Endodermal cell (in vitro differentiated cells): ENCODE data around the gene TENT5C. TPM values are rescaled to one million over a fixed set of nuclear protein-coding genes. Genes with fewer than 3 reads are reported as not detected.

Source experiments
- DNase-seq: peaks from one replicate; pipeline ENCODE4 v3.0.0-alpha.2; 2017
- H3K27ac ChIP-seq: 2 replicates; pipeline ENCODE4 v1.5.1; 2013; ENCODE audit warnings: mild to moderate bottlenecking, low read depth, low read length, moderate library complexity
- H3K27me3 ChIP-seq: 2 replicates; pipeline ENCODE4 v1.6.1; 2013; ENCODE audit warnings: mild to moderate bottlenecking, low read length, moderate library complexity; ENCODE audit not compliant: insufficient read depth, control insufficient read depth, poor library complexity, severe bottlenecking
- H3K36me3 ChIP-seq: 2 replicates; pipeline ENCODE4 v1.7.0; 2013; ENCODE audit warnings: mild to moderate bottlenecking, low read length, moderate library complexity; ENCODE audit not compliant: control insufficient read depth, insufficient read depth
- H3K4me1 ChIP-seq: one replicate; pipeline ENCODE4 v1.7.0; 2013; ENCODE audit warnings: low read length; ENCODE audit not compliant: control insufficient read depth, insufficient read depth
- H3K4me3 ChIP-seq: 2 replicates; pipeline ENCODE4 v1.5.1; 2013; ENCODE audit warnings: mild to moderate bottlenecking, low read length, moderate library complexity
- H3K9ac ChIP-seq: 2 replicates; pipeline ENCODE4 v1.6.1; 2013; ENCODE audit warnings: mild to moderate bottlenecking, low read length, moderate library complexity; ENCODE audit not compliant: poor library complexity, severe bottlenecking; ENCODE audit errors: extremely low read depth
- H3K9me3 ChIP-seq: 2 replicates; pipeline ENCODE4 v1.6.1; 2013; ENCODE audit warnings: mild to moderate bottlenecking, low read length, moderate library complexity; ENCODE audit not compliant: control insufficient read depth
- H3K27ac Mint-ChIP-seq: 2 replicates; pipeline ENCODE4 v1.8.0; 2020; ENCODE audit warnings: mixed read lengths
- H3K27me3 Mint-ChIP-seq: 2 replicates; pipeline ENCODE4 v1.8.0; 2021; ENCODE audit warnings: mild to moderate bottlenecking, mixed read lengths; ENCODE audit not compliant: insufficient read depth
- H3K36me3 Mint-ChIP-seq: 2 replicates; pipeline ENCODE4 v1.8.0; 2020; ENCODE audit warnings: low read depth, mixed read lengths
- H3K4me1 Mint-ChIP-seq: 2 replicates; pipeline ENCODE4 v1.8.0; 2020; ENCODE audit warnings: mixed read lengths
- H3K4me3 Mint-ChIP-seq: 2 replicates; pipeline ENCODE4 v1.8.0; 2020; ENCODE audit warnings: mild to moderate bottlenecking, moderate library complexity, mixed read lengths
- H3K9me3 Mint-ChIP-seq: 2 replicates; pipeline ENCODE4 v1.8.0; 2020; ENCODE audit warnings: mild to moderate bottlenecking, mixed read lengths
- CTCF ChIP-seq: fragments of 200-600 bp; sonication (generic); conservative IDR thresholded peaks from 2 replicates; pipeline ENCODE4 v1.5.0; 2021; ENCODE audit warnings: antibody characterized with exemption, mild to moderate bottlenecking
- WGBS, 2 experiments: methylation state at CpG; one replicate each; pipeline versions ENCODE4 v1.1.5 to v1.1.7; 2013; ENCODE audit warnings: missing lambda C conversion rate in 2 of 2, mixed read lengths in 1 of 2; ENCODE audit not compliant: insufficient coverage in 1 of 2, insufficient read length in 1 of 2; 5-methylcytosine and 5-hydroxymethylcytosine counted together
- total RNA-seq, 2 donors: library from RNA; stranded (reverse); fragmentation: NEBNext Ultra II Directional in 1 of 2; extraction: Animal tissue kit (Norgen Biotek cat#: 25700) in 1 of 2; gene quantifications; 2 replicates in 1 of 2; 3 replicates in 1 of 2; pipeline ENCODE4 v1.2.1, GENCODE V29; 2021

Gene TENT5C
- total RNA-seq, 2 donors from 2014 or later = 1.0 to 1.4 TPM

DNA sequence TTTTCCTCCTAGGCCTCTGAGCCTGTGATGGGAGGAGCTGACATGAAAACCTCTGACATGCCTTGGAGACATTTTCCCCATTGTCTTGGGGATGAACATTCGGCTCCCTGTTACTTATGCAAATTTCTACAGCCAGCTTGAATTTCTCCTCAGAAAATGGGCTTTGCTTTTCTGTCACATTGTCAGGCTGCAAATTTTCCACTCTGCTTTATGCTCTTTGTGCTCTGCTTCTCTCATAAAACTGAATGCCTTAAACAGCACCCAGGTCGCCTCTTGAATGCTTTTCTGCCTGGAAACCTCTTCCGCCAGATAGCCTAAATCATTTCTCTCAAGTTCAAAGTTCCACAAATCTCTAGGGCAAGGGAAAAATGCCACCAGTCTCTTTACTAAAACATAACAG lies 46.7 kb upstream of the TENT5C start:
- no peak for DNase-seq
- H3K4me1 Mint-ChIP-seq = peaks cover 9% of the 10 kb centered on the region
- H3K4me3 Mint-ChIP-seq = no peak overlapping the region
- 86 to 100% methylated on average over 3 of the region's 3 CpGs for WGBS, 2 experiments
- H3K27ac Mint-ChIP-seq = no peak overlapping the region
- Histone ChIP-seq H3K36me3 (no peaks in the 10 kb centered on the region), H3K27me3 (no peaks in the 10 kb centered on the region), H3K4me1 (no peaks in the 10 kb centered on the region), H3K9me3 (no peaks in the 10 kb centered on the region), H3K27ac (no peak overlapping the region), H3K4me3 (no peak overlapping the region), H3K9ac (no peak overlapping the region)
- peaks cover 2% of the 10 kb centered on the region for H3K36me3 Mint-ChIP-seq
- H3K27me3 Mint-ChIP-seq = peaks cover 36% of the 10 kb centered on the region
- peaks cover 27% of the 10 kb centered on the region for H3K9me3 Mint-ChIP-seq
- TF ChIP-seq CTCF = no peak

DNA sequence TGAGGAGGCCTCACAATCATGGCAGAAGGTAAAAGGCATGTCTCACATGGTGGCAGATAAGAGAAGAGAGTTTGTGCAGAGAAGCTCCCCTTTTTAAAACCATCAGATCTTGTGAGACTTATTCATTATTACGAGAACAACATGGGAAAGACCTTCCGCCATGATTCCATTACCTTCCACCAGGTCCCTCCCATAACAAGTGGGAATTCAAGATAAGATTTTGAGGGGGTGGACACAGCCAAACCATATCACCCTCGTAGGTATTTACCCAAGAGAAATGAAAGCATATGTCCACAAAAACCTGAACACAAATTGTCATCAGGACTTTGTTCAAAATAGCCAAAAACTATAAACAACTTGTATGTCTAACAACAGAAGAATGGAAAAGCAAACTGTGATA lies 45.9 kb upstream of the TENT5C start:
- peaks cover 23% of the 10 kb centered on the region for H3K9me3 Mint-ChIP-seq
- H3K27ac ChIP-seq = no peak overlapping the region
- DNase-seq = no peak
- no peaks in the 10 kb centered on the region for H3K36me3 ChIP-seq
- peaks cover 2% of the 10 kb centered on the region for H3K36me3 Mint-ChIP-seq
- H3K27me3 Mint-ChIP-seq = peaks cover 44% of the 10 kb centered on the region
- H3K27ac Mint-ChIP-seq = no peak overlapping the region
- H3K4me3 ChIP-seq = no peak overlapping the region
- H3K4me1 Mint-ChIP-seq = peaks cover 9% of the 10 kb centered on the region
- no peak for TF ChIP-seq CTCF
- H3K4me1 ChIP-seq = no peaks in the 10 kb centered on the region
- H3K27me3 ChIP-seq = no peaks in the 10 kb centered on the region
- 80 to 88% methylated on average over 1 to 3 of the region's 3 CpGs for WGBS, 2 experiments
- no peaks in the 10 kb centered on the region for H3K9me3 ChIP-seq
- H3K9ac ChIP-seq = no peak overlapping the region
- no peak overlapping the region for H3K4me3 Mint-ChIP-seq

DNA sequence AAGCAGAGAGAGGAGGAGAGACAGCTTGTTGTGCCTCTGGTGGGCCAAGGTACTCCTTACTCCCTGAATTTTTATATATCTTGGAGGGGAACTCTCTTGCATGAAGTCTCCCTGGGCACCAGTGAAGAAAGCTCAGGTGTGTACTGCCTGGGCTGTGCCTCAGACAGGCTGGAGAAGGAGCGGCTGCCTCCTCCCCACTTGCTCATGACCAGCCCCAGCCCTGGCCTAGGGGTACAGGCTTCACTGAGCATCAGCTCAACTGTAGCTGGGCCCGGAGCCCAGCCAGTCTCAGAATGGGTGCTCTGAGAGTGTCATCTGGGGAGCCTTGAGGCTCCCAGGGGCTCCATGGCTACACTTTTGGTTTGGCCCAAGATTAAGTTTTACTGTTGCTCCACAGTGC lies 44.8 kb upstream of the TENT5C start:
- H3K36me3 ChIP-seq = no peaks in the 10 kb centered on the region
- Mint-ChIP-seq H3K36me3 (peaks cover 2% of the 10 kb centered on the region), H3K27ac (no peak overlapping the region), H3K4me3 (no peak overlapping the region), H3K4me1 (peaks cover 9% of the 10 kb centered on the region), H3K9me3 (peaks cover 23% of the 10 kb centered on the region), H3K27me3 (peaks cover 45% of the 10 kb centered on the region)
- no peaks in the 10 kb centered on the region for H3K4me1 ChIP-seq
- no peak overlapping the region for H3K4me3 ChIP-seq
- DNase-seq = no peak
- H3K27me3 ChIP-seq = no peaks in the 10 kb centered on the region
- WGBS, 2 experiments = 93 to 100% methylated on average over 1 to 2 of the region's 2 CpGs
- no peak for TF ChIP-seq CTCF
- H3K9ac ChIP-seq = no peak overlapping the region
- no peaks in the 10 kb centered on the region for H3K9me3 ChIP-seq
- no peak overlapping the region for H3K27ac ChIP-seq
